Hepatocyte (in vitro differentiated cells): Measurements from ENCODE around the gene EEPD1. TPM values are rescaled to one million over a fixed set of nuclear protein-coding genes. Genes with fewer than 3 reads are reported as not detected.

Experiments used
- DNase-seq: peaks from one replicate; pipeline ENCODE4 v3.0.0-alpha.2; 2016; ENCODE audit warnings: low spot score
- H2AFZ ChIP-seq: fragments of 200-600 bp; sonication (generic); 2 replicates; pipeline ENCODE4 v1.6.0; 2016; ENCODE audit warnings: antibody characterized with exemption, mild to moderate bottlenecking
- H3K27ac ChIP-seq: fragments of 200-600 bp; sonication (generic); 2 replicates; pipeline ENCODE4 v1.5.1; 2016; ENCODE audit warnings: mild to moderate bottlenecking
- H3K27me3 ChIP-seq: fragments of 200-600 bp; sonication (generic); 2 replicates; pipeline ENCODE4 v1.6.1; 2016
- H3K36me3 ChIP-seq: fragments of 200-600 bp; sonication (generic); replicated peaks from 2 replicates; pipeline ENCODE4 v1.5.1; 2016; ENCODE audit warnings: low read depth; ENCODE audit not compliant: insufficient read depth
- H3K4me1 ChIP-seq: fragments of 200-600 bp; sonication (generic); 2 replicates; pipeline ENCODE4 v1.5.1; 2016; ENCODE audit warnings: mild to moderate bottlenecking, moderate library complexity; ENCODE audit not compliant: insufficient read depth
- H3K4me2 ChIP-seq: fragments of 200-600 bp; sonication (generic); 2 replicates; pipeline ENCODE4 v1.6.0; 2016
- H3K4me3 ChIP-seq: fragments of 200-600 bp; sonication (generic); 2 replicates; pipeline ENCODE4 v1.5.1; 2016; ENCODE audit warnings: mild to moderate bottlenecking
- H3K79me2 ChIP-seq: fragments of 200-600 bp; sonication (generic); 2 replicates; pipeline ENCODE4 v1.6.0; 2017; ENCODE audit warnings: mild to moderate bottlenecking
- H3K9me2 ChIP-seq: fragments of 200-600 bp; sonication (generic); replicated peaks from 2 replicates; pipeline ENCODE4 v1.6.0; 2017; ENCODE audit warnings: mild to moderate bottlenecking; ENCODE audit not compliant: insufficient read depth
- H3K9me3 ChIP-seq: fragments of 200-600 bp; sonication (generic); 2 replicates; pipeline ENCODE4 v1.5.1; 2016; ENCODE audit warnings: low read depth, mild to moderate bottlenecking
- H4K20me1 ChIP-seq: fragments of 200-600 bp; sonication (generic); 2 replicates; pipeline ENCODE4 v1.6.0; 2016; ENCODE audit warnings: mild to moderate bottlenecking; ENCODE audit not compliant: insufficient read depth, poor library complexity, severe bottlenecking
- CTCF ChIP-seq: fragments of 200-600 bp; sonication (generic); IDR thresholded peaks from 2 replicates; pipeline ENCODE4 v1.5.1; 2016; ENCODE audit warnings: antibody characterized with exemption, mild to moderate bottlenecking; ENCODE audit not compliant: poor library complexity
- EZH2 ChIP-seq: fragments of 200-600 bp; sonication (generic); IDR thresholded peaks from 2 replicates; pipeline ENCODE4 v1.6.1; 2016; ENCODE audit warnings: antibody characterized with exemption, mild to moderate bottlenecking, borderline replicate concordance
- EZH2phosphoT487 ChIP-seq: fragments of 200-600 bp; sonication (generic); IDR thresholded peaks from one replicate; pipeline ENCODE4 v1.6.1; 2018; ENCODE audit warnings: antibody characterized with exemption, mild to moderate bottlenecking, low read depth, moderate library complexity; ENCODE audit not compliant: unreplicated experiment, severe bottlenecking
- WGBS: methylation state at CpG from one replicate; pipeline ENCODE4 v1.1.6; 2016; ENCODE audit warnings: low lambda C conversion rate; ENCODE audit errors: missing lambda C conversion rate; 5-methylcytosine and 5-hydroxymethylcytosine counted together
- polyA plus RNA-seq: library from polyadenylated mRNA; unstranded; fragments of >200 nt; fragmentation: Nextera tagmentation; extraction: Ambion mirVana; gene quantifications from 2 replicates; pipeline ENCODE4 v1.2.1, GENCODE V29; 2016
- total RNA-seq: library from RNA; depleted of rRNA; stranded (reverse); fragments of >200 nt; gene quantifications from 2 replicates; pipeline ENCODE4 v1.2.3, GENCODE V29; 2014

EEPD1 gene
- total and polyA plus RNA-seq, 2 experiments from 2014 or later: 7.7 to 14.2 TPM

GRCh38 chr7:36112969-36113368, 40.1 kb upstream of the EEPD1 start:
- Histone ChIP-seq H3K4me3 (no peak overlapping the region), H3K9me2 (no peaks in the 10 kb centered on the region), H3K27me3 (no peaks in the 10 kb centered on the region), H3K9me3 (no peaks in the 10 kb centered on the region), H3K27ac (no peak overlapping the region), H3K79me2 (no peaks in the 10 kb centered on the region), H3K4me2 (no peak overlapping the region), H4K20me1 (no peaks in the 10 kb centered on the region), H3K36me3 (no peaks in the 10 kb centered on the region), H2AFZ (no peak overlapping the region), H3K4me1 (peaks cover 15% of the 10 kb centered on the region)
- TF ChIP-seq EZH2phosphoT487 (no peak), CTCF (no peak), EZH2 (no peak)
- no peak for DNase-seq
- 78% methylated on average over 2 of the region's 2 CpGs for WGBS

GRCh38 chr7:36114355-36114754, 38.7 kb upstream of the EEPD1 start:
- 93% methylated on average over 1 of the region's 1 CpG for WGBS
- no peaks in the 10 kb centered on the region for H3K36me3 ChIP-seq
- H3K4me2 ChIP-seq: no peak overlapping the region
- H2AFZ ChIP-seq: no peak overlapping the region
- no peak for DNase-seq
- H4K20me1 ChIP-seq: no peaks in the 10 kb centered on the region
- no peaks in the 10 kb centered on the region for H3K27me3 ChIP-seq
- no peaks in the 10 kb centered on the region for H3K9me2 ChIP-seq
- no peaks in the 10 kb centered on the region for H3K79me2 ChIP-seq
- H3K27ac ChIP-seq: no peak overlapping the region
- no peak overlapping the region for H3K4me3 ChIP-seq
- no peak for TF ChIP-seq CTCF
- TF ChIP-seq EZH2: no peak
- TF ChIP-seq EZH2phosphoT487: no peak
- peaks cover 15% of the 10 kb centered on the region for H3K4me1 ChIP-seq
- no peaks in the 10 kb centered on the region for H3K9me3 ChIP-seq

GRCh38 chr7:36115448-36116321, 37.4 kb upstream of the EEPD1 start:
- WGBS: 56% methylated on average over 9 of the region's 9 CpGs
- no peaks in the 10 kb centered on the region for H3K9me3 ChIP-seq
- peak; percentile 92 for DNase-seq
- H4K20me1 ChIP-seq: no peaks in the 10 kb centered on the region
- peaks cover 15% of the 10 kb centered on the region for H3K4me1 ChIP-seq
- peak overlapping the region; percentile 25 for H3K4me2 ChIP-seq
- H2AFZ ChIP-seq: no peak overlapping the region
- H3K36me3 ChIP-seq: no peaks in the 10 kb centered on the region
- no peaks in the 10 kb centered on the region for H3K9me2 ChIP-seq
- H3K27me3 ChIP-seq: no peaks in the 10 kb centered on the region
- no peak overlapping the region for H3K4me3 ChIP-seq
- no peaks in the 10 kb centered on the region for H3K79me2 ChIP-seq
- TF ChIP-seq EZH2phosphoT487: no peak
- no peak for TF ChIP-seq CTCF
- TF ChIP-seq EZH2: no peak
- H3K27ac ChIP-seq: peak overlapping the region; percentile 57
